ENCODE measurements around the gene SP100.

Gene SP100

DNA sequence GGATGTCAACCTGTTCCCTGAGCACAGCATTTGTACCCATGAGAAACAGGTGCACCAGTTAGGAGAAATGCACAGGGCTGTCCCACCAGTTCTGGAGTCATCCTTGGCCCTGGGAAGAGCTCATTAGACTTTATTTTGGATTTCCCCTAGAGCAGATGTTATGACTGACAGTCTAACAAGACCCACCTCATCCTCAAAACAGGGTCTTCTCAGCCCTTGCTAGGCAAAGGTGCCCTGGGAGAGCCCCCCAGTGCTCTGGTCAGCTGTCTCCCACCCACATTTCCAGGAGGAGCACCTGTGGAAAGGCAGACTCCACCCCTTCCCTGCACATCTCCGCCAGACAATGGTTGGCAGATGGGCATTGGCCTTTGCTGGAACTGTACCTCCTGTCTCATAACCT lies 5.7 kb upstream of the SP100 start:
- H3K27me3 ChIP-seq (ENCODE audit: control insufficient read depth, insufficient read depth, low read length), result no peaks in the 10 kb centered on the region
- H3K4me1 ChIP-seq (ENCODE audit: control insufficient read depth, insufficient read depth, low read length), result peaks cover 19% of the 10 kb centered on the region
- H3K4me3 ChIP-seq (ENCODE audit: low read length), result no peak overlapping the region
- no peaks in the 10 kb centered on the region for H3K36me3 ChIP-seq (ENCODE audit: control insufficient read depth, insufficient read depth, low read length)
- H3K9me3 ChIP-seq (ENCODE audit: control insufficient read depth, low read length), result no peaks in the 10 kb centered on the region
- H3K9ac ChIP-seq (ENCODE audit: low read length), result no peak overlapping the region

DNA sequence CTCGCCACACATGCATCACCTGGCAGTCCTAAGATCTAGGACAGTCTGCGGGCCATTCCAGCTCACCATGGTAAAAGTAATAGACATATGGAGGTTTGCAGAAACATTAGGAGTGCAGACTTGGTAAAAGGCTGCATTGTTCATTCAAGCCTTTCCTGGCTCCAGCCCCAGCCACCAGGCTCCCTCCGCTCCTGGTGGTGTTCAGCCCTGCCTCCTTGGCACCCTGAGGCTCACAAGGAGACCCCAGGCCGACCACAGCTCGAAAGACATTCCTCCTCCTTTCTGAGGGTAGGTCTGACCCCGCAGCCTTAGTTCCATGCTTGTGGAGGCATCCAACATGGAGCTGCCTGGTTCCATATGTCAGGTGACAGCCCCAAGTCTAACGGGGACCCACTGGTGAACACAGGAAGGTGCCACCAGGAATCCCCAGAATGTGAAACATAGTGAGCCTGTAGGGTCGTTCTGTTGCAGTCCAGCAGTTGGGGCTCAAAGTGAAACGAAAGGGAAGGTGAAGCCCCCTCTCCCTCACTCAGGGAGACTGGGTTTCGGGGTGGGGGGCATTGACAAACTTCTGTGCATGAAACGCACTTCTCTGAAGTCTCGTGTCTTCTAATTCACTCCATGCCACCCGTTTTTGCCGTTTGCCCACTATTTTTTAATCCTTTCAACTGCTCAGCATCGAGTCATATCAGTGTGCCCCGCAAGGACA lies 5.0 kb upstream of the SP100 start:
- Histone ChIP-seq H3K9ac (ENCODE audit: low read length) (peak overlapping the region; percentile 90), H3K4me1 (ENCODE audit: control insufficient read depth, insufficient read depth, low read length) (peaks cover 25% of the 10 kb centered on the region), H3K36me3 (ENCODE audit: control insufficient read depth, insufficient read depth, low read length) (no peaks in the 10 kb centered on the region), H3K27me3 (ENCODE audit: control insufficient read depth, insufficient read depth, low read length) (no peaks in the 10 kb centered on the region), H3K4me3 (ENCODE audit: low read length) (peak overlapping the region; percentile 85), H3K9me3 (ENCODE audit: control insufficient read depth, low read length) (no peaks in the 10 kb centered on the region)

DNA sequence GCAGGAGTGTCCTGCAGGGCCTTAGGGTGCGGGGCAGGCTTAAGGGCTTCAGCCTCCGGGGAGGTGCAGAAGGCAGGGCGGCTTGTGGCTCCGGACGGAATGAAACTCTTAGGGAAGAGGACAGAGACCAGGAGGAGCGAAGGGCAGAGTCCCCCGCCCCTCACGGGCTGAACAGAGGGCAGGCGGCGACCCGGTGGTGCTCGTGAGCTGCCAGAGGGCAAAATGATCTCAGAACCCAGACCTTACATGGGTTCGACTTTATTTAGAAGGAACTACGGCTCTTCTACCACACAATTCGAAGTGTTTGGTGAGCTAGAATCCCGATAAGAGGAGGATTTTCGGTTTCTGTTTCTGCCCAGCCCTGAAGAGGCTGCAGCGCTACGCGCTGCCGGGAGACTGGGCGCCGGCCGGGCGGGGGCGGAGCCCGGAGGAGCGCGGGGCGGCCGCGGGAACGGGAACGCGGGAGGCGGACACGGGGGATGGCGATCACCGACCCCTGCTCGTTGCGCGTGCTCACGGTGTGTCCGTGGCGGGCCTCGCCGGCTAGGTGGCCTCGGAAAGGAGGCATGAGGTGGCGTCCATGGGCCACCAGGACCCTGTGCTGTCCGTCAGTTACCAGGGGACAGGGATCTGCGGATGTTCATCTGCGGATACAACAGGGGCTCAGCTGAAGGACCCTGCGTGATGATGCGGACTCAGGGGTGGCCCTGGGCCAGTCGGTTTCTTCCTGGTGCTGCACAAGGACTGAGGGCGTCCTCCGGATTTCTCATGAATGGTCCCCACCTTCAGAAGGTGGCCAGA lies 4.2 kb upstream of the SP100 start:
- peak overlapping the region; percentile 85 for H3K4me3 ChIP-seq (ENCODE audit: low read length)
- H3K9me3 ChIP-seq (ENCODE audit: control insufficient read depth, low read length), result no peaks in the 10 kb centered on the region
- H3K27me3 ChIP-seq (ENCODE audit: control insufficient read depth, insufficient read depth, low read length), result no peaks in the 10 kb centered on the region
- H3K9ac ChIP-seq (ENCODE audit: low read length), result peak overlapping the region; percentile 90
- H3K4me1 ChIP-seq (ENCODE audit: control insufficient read depth, insufficient read depth, low read length), result peaks cover 25% of the 10 kb centered on the region
- no peaks in the 10 kb centered on the region for H3K36me3 ChIP-seq (ENCODE audit: control insufficient read depth, insufficient read depth, low read length)

DNA sequence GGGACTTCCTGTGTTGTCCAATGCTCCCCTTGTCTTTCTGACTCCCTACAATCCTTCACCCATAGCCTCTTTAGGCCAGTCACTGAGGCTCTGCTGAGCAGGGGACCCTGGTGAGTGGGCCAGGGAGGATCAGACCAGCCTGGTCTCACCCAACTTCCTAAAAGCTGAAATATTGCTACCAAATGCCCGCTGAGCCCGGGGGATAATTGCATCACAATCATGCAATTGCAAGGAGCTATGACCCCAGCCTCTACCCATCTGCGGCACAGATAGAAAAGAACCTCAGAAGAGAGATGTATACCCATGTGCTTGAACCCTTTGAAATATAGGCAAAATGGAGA lies 3.7 kb upstream of the SP100 start:
- Histone ChIP-seq H3K4me3 (ENCODE audit: low read length) (peak overlapping the region; percentile 85), H3K9ac (ENCODE audit: low read length) (peak overlapping the region; percentile 90), H3K4me1 (ENCODE audit: control insufficient read depth, insufficient read depth, low read length) (peaks cover 25% of the 10 kb centered on the region), H3K9me3 (ENCODE audit: control insufficient read depth, low read length) (no peaks in the 10 kb centered on the region), H3K36me3 (ENCODE audit: control insufficient read depth, insufficient read depth, low read length) (no peaks in the 10 kb centered on the region), H3K27me3 (ENCODE audit: control insufficient read depth, insufficient read depth, low read length) (no peaks in the 10 kb centered on the region)

DNA sequence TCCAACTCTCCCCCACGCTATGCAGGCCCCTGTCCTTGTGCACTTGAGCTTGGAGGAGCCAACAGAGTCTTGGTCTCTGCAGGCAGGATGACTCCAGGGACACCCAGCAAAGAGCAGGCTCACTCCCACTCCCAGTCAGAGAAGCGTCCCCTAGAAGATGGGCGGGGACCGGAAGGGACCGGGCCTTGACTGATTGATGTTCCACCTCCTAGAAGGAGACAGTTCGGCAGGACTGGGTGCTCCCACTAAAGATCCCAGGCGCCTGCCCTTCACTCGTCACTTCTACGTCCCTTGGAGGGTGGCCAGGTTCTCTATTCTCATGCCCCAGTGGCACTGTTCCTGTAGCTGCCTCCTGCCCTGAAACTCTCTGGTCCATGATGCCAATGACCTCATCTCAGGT lies 3.2 kb upstream of the SP100 start:
- H3K4me1 ChIP-seq (ENCODE audit: control insufficient read depth, insufficient read depth, low read length), result peaks cover 25% of the 10 kb centered on the region
- no peaks in the 10 kb centered on the region for H3K9me3 ChIP-seq (ENCODE audit: control insufficient read depth, low read length)
- no peak overlapping the region for H3K9ac ChIP-seq (ENCODE audit: low read length)
- H3K4me3 ChIP-seq (ENCODE audit: low read length), result no peak overlapping the region
- no peaks in the 10 kb centered on the region for H3K27me3 ChIP-seq (ENCODE audit: control insufficient read depth, insufficient read depth, low read length)
- no peaks in the 10 kb centered on the region for H3K36me3 ChIP-seq (ENCODE audit: control insufficient read depth, insufficient read depth, low read length)

DNA sequence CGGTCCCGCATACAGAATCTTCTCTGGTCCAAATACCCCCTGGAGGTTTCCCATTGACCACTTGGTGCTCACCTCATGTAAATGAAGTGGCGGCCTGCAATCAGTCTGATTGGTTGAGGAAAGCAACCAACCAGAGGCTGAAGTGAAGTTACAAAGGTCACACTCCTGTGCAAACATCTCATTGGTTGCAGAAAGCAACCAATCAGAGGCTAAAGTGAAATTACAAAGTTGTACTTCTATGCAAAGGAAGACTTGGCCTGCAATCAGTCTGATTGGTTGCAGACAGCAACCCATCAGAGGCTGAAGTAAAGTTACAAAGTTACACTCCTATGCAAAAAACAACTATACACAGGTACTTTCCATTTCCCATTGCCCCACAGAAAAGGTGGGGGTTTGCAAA lies 2.5 kb upstream of the SP100 start:
- Histone ChIP-seq H3K36me3 (ENCODE audit: control insufficient read depth, insufficient read depth, low read length) (no peaks in the 10 kb centered on the region), H3K27me3 (ENCODE audit: control insufficient read depth, insufficient read depth, low read length) (no peaks in the 10 kb centered on the region), H3K4me1 (ENCODE audit: control insufficient read depth, insufficient read depth, low read length) (peaks cover 29% of the 10 kb centered on the region), H3K9me3 (ENCODE audit: control insufficient read depth, low read length) (no peaks in the 10 kb centered on the region), H3K4me3 (ENCODE audit: low read length) (no peak overlapping the region), H3K9ac (ENCODE audit: low read length) (no peak overlapping the region)

DNA sequence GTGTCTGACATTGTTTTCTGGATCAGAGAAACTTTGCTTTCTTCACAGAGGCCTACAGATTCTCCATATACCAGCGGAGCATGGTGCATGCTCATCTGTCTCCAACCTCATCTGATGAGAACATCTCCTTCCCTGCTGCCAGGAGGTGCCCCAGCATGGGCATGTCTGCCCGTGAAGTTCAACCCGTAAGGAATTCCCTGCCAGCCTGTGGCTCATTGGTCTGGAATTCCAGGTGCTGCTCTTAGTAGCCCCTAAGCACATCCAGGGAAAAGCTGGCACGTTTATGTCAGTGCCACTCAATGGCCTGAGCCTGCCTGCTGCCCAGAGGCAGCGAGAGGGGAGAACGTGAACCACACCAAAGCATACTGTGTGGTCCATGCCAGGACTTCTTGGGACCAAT lies 1.7 kb upstream of the SP100 start:
- no peaks in the 10 kb centered on the region for H3K36me3 ChIP-seq (ENCODE audit: control insufficient read depth, insufficient read depth, low read length)
- H3K9me3 ChIP-seq (ENCODE audit: control insufficient read depth, low read length), result no peaks in the 10 kb centered on the region
- no peak overlapping the region for H3K4me3 ChIP-seq (ENCODE audit: low read length)
- peaks cover 38% of the 10 kb centered on the region for H3K4me1 ChIP-seq (ENCODE audit: control insufficient read depth, insufficient read depth, low read length)
- no peaks in the 10 kb centered on the region for H3K27me3 ChIP-seq (ENCODE audit: control insufficient read depth, insufficient read depth, low read length)
- H3K9ac ChIP-seq (ENCODE audit: low read length), result no peak overlapping the region

DNA sequence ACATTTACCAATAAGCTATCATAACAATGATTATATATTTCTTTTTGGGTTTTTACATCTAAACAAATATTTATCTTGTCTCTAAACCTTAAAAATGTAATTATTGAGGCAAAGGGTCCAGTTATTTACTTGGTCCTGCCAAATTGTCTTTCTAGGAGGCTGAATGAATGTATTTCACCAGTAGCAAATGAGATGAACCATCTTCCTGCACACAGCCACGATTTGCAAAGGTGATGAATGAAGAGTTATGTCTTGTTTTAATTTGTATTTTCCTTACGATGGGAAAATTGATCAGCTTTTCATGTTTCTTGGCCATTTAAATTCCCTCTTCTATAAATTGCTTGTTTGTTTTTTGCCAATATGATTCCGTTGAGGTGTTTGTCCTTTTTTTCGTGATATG lies 1.4 kb downstream of the SP100 start:
- peak overlapping the region; percentile 79 for H3K9ac ChIP-seq (ENCODE audit: low read length)

DNA sequence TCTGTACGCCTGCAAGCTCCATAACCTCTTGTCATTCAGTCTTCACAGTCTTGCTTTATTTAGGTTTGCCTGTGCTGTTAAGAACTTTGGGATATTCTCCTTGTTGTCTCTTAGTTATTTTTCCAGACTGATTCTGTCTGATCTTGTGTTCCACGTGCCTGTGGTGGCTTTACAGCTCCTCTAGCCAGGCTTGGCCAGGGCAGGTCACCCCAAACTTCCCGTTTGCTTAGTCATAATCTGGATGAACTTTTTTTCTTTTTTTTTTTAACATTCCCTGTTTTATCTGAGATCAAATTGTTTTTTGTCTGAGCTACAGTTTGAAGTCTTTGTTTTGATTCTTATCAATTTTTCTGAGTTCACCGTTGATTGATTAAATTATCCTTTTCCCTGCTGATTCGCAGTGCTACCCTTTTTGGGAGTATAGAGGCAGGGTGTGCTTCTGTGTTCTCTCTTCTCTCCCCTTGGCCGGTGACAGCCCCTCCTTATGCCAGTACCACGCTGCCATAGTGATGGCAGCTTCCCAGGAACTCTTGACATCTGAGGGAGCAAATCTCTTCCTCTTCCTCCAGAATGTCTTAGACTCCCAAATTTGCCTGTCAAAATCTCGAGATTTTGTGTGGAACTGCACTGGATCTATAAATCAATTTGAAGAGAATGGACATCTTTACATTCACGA lies 2.5 kb downstream of the SP100 start:
- Histone ChIP-seq H3K9me3 (ENCODE audit: control insufficient read depth, low read length) (no peaks in the 10 kb centered on the region), H3K9ac (ENCODE audit: low read length) (no peak overlapping the region), H3K27me3 (ENCODE audit: control insufficient read depth, insufficient read depth, low read length) (no peaks in the 10 kb centered on the region), H3K4me3 (ENCODE audit: low read length) (no peak overlapping the region), H3K36me3 (ENCODE audit: control insufficient read depth, insufficient read depth, low read length) (peaks cover 3% of the 10 kb centered on the region), H3K4me1 (ENCODE audit: control insufficient read depth, insufficient read depth, low read length) (peaks cover 34% of the 10 kb centered on the region)

More for the DNA sequence above, 1.4 kb downstream of the SP100 start:
- no peak overlapping the region for H3K4me3 ChIP-seq (ENCODE audit: low read length)
- no peaks in the 10 kb centered on the region for H3K9me3 ChIP-seq (ENCODE audit: control insufficient read depth, low read length)
- H3K4me1 ChIP-seq (ENCODE audit: control insufficient read depth, insufficient read depth, low read length), result peaks cover 29% of the 10 kb centered on the region
- H3K27me3 ChIP-seq (ENCODE audit: control insufficient read depth, insufficient read depth, low read length), result no peaks in the 10 kb centered on the region
- H3K36me3 ChIP-seq (ENCODE audit: control insufficient read depth, insufficient read depth, low read length), result no peaks in the 10 kb centered on the region

DNA sequence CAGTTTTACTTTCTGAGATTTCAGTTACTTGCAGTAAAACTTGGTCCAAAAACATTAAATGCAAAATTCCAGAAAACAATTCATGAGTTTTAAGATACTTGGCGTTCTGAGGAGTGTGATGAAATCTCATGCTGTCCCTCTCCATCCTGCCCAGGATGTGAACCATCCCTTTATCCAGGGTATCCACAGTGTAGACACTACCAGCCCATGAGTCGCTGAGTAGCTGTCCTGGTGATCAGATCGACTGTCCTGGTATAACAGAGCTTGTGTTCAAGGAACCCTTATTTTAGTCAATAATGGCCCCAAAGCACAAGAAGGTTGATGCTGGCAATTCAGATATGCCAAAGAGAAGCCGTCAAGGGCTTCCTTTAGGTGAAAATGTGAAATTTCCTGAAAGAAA lies 3.2 kb downstream of the SP100 start:
- no peaks in the 10 kb centered on the region for H3K9me3 ChIP-seq (ENCODE audit: control insufficient read depth, low read length)

DNA sequence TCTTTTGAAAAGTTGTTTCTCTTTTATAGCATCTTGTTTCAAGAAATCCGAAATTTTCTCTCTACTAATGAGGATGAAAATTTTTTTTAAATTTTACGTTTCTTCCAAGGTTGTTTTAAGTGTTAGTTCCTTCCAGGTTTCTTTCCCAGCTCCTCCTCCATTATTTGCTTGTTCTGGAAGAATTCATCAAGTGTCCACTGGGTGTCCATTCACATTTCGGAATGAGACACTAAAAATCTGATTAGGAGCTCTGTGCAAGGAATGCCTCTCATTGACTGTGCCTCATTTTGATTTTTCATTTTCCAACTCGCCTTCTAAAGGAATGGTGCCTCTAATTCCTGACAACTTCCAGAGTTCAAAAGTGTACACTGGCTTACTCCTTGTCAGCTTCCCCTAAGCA lies 6.1 kb downstream of the SP100 start:
- Histone ChIP-seq H3K27me3 (ENCODE audit: control insufficient read depth, insufficient read depth, low read length) (no peaks in the 10 kb centered on the region), H3K36me3 (ENCODE audit: control insufficient read depth, insufficient read depth, low read length) (peaks cover 3% of the 10 kb centered on the region), H3K4me1 (ENCODE audit: control insufficient read depth, insufficient read depth, low read length) (peaks cover 30% of the 10 kb centered on the region), H3K4me3 (ENCODE audit: low read length) (no peak overlapping the region), H3K9ac (ENCODE audit: low read length) (no peak overlapping the region), H3K9me3 (ENCODE audit: control insufficient read depth, low read length) (no peaks in the 10 kb centered on the region)

More for the DNA sequence above, 3.2 kb downstream of the SP100 start:
- H3K9ac ChIP-seq (ENCODE audit: low read length), result no peak overlapping the region
- no peak overlapping the region for H3K4me3 ChIP-seq (ENCODE audit: low read length)
- H3K4me1 ChIP-seq (ENCODE audit: control insufficient read depth, insufficient read depth, low read length), result peaks cover 40% of the 10 kb centered on the region
- peaks cover 3% of the 10 kb centered on the region for H3K36me3 ChIP-seq (ENCODE audit: control insufficient read depth, insufficient read depth, low read length)
- no peaks in the 10 kb centered on the region for H3K27me3 ChIP-seq (ENCODE audit: control insufficient read depth, insufficient read depth, low read length)

DNA sequence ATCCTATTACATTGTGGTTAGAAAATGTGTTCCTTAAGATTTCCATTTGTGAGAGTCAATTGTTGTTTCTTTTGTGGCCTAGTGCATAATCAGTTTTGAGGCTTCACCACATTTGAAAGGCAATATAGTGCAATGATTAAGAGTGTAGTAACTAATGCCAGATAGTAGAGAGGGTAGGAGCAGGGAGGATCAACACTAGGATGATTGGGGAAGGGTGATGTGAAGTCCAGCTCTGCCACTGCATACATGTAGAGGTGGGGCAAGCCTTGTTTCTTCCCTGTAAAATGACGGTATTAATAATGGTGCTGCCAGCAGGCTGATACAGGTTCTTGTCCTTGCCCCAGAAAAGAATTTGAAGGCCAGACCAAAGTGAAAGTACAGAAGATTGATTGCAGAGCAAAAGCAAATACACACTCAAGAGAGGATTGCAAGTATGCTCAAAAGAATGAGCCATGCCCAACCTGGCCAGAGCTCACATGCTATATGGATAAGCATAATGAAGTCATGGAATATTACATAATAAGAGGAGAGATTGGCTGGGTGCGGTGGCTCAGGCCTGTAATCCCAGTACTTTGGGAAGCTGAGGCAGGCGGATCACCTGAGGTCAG lies 8.0 kb downstream of the SP100 start:
- H3K27me3 ChIP-seq (ENCODE audit: control insufficient read depth, insufficient read depth, low read length), result no peaks in the 10 kb centered on the region
- no peaks in the 10 kb centered on the region for H3K9me3 ChIP-seq (ENCODE audit: control insufficient read depth, low read length)
- peak overlapping the region; percentile 38 for H3K9ac ChIP-seq (ENCODE audit: low read length)
- peaks cover 21% of the 10 kb centered on the region for H3K4me1 ChIP-seq (ENCODE audit: control insufficient read depth, insufficient read depth, low read length)
- no peak overlapping the region for H3K4me3 ChIP-seq (ENCODE audit: low read length)
- H3K36me3 ChIP-seq (ENCODE audit: control insufficient read depth, insufficient read depth, low read length), result peaks cover 3% of the 10 kb centered on the region

Measured in mucosa of stomach (tissue), 1 donor.